ENCODE data around the gene CD36.

Gene CD36

DNA sequence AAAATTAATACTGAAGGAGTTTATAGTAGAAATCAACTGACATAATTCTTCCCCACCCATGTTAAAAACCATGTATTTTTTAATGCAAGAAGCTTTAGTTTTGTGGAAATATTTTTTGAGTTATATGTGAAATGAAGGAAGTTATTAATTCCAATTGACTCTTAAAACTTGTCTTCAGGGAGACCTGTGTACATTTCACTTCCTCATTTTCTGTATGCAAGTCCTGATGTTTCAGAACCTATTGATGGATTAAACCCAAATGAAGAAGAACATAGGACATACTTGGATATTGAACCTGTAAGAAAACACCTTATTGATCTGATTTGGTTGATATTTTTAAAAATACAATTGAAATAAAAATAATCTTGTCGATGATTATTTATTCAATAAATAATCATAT is 33.3 kb downstream of the CD36 start:
- TF ChIP-seq, protein P1, sequence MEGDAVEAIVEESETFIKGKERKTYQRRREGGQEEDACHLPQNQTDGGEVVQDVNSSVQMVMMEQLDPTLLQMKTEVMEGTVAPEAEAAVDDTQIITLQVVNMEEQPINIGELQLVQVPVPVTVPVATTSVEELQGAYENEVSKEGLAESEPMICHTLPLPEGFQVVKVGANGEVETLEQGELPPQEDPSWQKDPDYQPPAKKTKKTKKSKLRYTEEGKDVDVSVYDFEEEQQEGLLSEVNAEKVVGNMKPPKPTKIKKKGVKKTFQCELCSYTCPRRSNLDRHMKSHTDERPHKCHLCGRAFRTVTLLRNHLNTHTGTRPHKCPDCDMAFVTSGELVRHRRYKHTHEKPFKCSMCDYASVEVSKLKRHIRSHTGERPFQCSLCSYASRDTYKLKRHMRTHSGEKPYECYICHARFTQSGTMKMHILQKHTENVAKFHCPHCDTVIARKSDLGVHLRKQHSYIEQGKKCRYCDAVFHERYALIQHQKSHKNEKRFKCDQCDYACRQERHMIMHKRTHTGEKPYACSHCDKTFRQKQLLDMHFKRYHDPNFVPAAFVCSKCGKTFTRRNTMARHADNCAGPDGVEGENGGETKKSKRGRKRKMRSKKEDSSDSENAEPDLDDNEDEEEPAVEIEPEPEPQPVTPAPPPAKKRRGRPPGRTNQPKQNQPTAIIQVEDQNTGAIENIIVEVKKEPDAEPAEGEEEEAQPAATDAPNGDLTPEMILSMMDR (IDR thresholded peaks at IDR 0.05; ENCODE audit: insufficient read depth, low read length, missing control alignments), result no peak
- POLR2A ChIA-PET, result no interaction called here
- CTCF ChIA-PET, result interaction anchor here (0.7 to 2.1 kb wide), 4 partner anchors 8 to 798 kb away, joined by 3 to 10 read pairs (median 6); no protein-coding TSS in a partner anchor
- H3K4me3 ChIP-seq (ENCODE audit: low read depth, low read length), result no peak overlapping the region
- no peak for DNase-seq (ENCODE audit: low read depth, low spot score)

DNA sequence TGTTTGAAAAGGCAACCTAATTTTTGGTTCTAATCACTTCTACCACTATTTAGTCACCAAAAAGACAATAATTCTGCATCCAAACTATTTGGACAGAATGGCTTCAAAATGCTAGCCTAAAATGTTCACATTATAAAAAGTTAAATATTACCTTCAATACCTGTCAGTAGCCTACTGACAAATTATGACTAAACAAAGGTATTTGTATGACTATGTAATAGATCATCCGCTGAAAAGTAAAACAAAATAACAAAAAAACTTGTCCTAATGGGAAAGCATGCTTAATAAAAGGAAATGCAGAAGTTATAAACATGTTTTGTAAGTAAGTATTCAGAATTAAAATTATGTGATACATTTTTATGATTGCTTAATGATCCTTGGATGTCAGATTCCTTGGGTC is 36.6 kb downstream of the CD36 start:
- no peak overlapping the region for H3K4me3 ChIP-seq (ENCODE audit: low read depth, low read length)
- no peak for DNase-seq (ENCODE audit: low read depth, low spot score)
- POLR2A ChIA-PET, result no interaction called here
- CTCF ChIA-PET, result interaction anchor here (0.6 to 2.3 kb wide), 5 partner anchors 10 to 248 kb away, joined by 3 to 8 read pairs (median 3); no protein-coding TSS in a partner anchor
- TF ChIP-seq, protein P1 (IDR thresholded peaks at IDR 0.05; ENCODE audit: insufficient read depth, low read length, missing control alignments), result no peak

DNA sequence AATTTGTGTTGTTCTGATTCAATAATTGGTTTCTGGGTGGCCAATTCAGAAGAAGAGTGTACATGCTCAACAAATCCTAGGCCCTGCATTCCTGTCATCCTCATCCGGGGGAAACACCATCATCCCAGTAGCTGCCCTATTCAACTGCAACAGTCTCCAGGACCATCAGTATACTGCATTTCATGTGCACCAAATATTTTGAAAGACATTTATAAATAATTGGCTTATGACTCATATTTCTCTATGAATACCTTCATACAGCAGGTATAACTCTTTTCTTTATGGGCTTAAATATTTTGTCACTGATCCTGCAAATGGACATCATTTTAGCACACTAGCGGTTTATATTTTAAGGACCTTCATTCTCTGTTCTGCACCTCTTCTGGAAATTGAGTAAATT is 38.0 kb downstream of the CD36 start:
- no peak for DNase-seq (ENCODE audit: low read depth, low spot score)
- TF ChIP-seq, protein P1 (IDR thresholded peaks at IDR 0.05; ENCODE audit: insufficient read depth, low read length, missing control alignments), result no peak
- no peak overlapping the region for H3K4me3 ChIP-seq (ENCODE audit: low read depth, low read length)
- CTCF ChIA-PET, result interaction anchor here (0.9 to 2.1 kb wide), 2 partner anchors 18 to 225 kb away, joined by 3 to 7 read pairs; no protein-coding TSS in a partner anchor
- POLR2A ChIA-PET, result no interaction called here

DNA sequence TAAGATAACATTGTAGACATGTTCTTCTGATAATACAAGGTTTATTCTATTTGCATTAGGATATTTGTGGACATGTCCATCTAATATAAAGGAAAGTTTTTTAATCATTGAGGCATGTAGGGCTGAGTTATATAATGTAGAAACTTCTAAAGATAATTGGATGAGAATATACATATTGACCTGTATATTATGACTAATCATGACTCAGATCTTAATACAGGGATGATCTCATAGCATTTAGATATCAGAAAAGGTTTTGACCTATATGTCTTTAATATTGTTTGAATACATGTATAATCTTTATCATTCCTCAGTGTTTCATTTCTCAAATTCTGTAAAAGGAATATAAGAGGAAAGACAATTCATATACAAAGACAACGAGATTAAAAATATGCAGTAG is 39.2 kb downstream of the CD36 start:
- DNase-seq (ENCODE audit: low read depth, low spot score), result no peak
- TF ChIP-seq, protein P1 (IDR thresholded peaks at IDR 0.05; ENCODE audit: insufficient read depth, low read length, missing control alignments), result no peak
- ChIA-PET POLR2A (no interaction called here), CTCF (interaction anchor here (1.0 to 5.0 kb wide), 3 partner anchors 13 to 250 kb away, joined by 3 to 73 read pairs (median 46); no protein-coding TSS in a partner anchor)
- no peak overlapping the region for H3K4me3 ChIP-seq (ENCODE audit: low read depth, low read length)

DNA sequence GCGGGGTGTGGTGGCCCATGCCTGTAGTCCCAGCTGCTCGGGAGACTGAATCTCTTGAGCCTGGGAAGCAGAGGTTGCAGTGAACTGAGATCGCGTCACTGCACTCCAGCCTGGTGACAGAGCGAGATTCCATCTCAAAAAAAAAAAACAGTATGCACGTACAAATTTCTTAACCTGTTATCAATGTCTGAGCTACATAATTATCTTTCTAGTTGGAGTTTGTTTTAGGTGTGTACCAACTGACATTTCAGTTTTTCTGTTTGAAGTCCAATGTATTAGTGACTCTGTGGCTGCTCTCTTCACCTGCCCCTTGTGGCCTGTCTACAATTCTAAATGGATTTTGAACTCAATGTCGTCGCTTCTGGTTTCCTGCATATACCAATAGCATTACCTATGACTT is 40.3 kb downstream of the CD36 start:
- DNase-seq (ENCODE audit: low read depth, low spot score), result no peak
- ChIA-PET CTCF (interaction anchor here (1.0 to 5.0 kb wide), 7 partner anchors 8 to 251 kb away, joined by 3 to 73 read pairs (median 9); no protein-coding TSS in a partner anchor), POLR2A (no interaction called here)

More for the DNA sequence above, 40.3 kb downstream of the CD36 start:
- H3K4me3 ChIP-seq (ENCODE audit: low read depth, low read length), result no peak overlapping the region
- TF ChIP-seq, protein P1 (IDR thresholded peaks at IDR 0.05; ENCODE audit: insufficient read depth, low read length, missing control alignments), result no peak
